Endothelial cell of umbilical vein (primary cell): ENCODE results near the gene NANOS3. TPM values are rescaled to one million over a fixed set of nuclear protein-coding genes. Genes with fewer than 3 reads are reported as not detected.

Source experiments
- BruUV-seq: library from RNA; stranded (reverse); fragments of 400-500 nt; replicated peaks from 2 replicates; lab custom pipeline; 2021; lab: Mats Ljungman, UMichigan
- CTCF ChIA-PET: fragments of 300-600, 350-600 bp; sonication (Branson Sonifier 250); formaldehyde crosslinking; loops from one replicate; lab custom pipeline; 2021; ENCODE audit warnings: antibody characterized with exemption, inconsistent platforms; lab: Charles Lee
- POLR2A ChIA-PET: fragments of 300-600, 350-600 bp; sonication (Branson Sonifier 250); formaldehyde crosslinking; loops from one replicate; lab custom pipeline; 2021; ENCODE audit warnings: antibody characterized with exemption, inconsistent platforms; lab: Charles Lee
- DNase-seq: peaks from one replicate; pipeline ENCODE4 v3.0.0-alpha.2; 2011; ENCODE audit warnings: low read depth, low spot score
- FAIRE-seq: peaks from 2 replicates; lab custom pipeline; 2011; peaks lifted over from hg19 to GRCh38; lab: Jason Lieb, UNC
- H2AFZ ChIP-seq: 2 replicates; pipeline ENCODE4 v1.6.0; 2012; ENCODE audit warnings: low read depth, low read length, control low read depth, inconsistent platforms
- H3K27ac ChIP-seq: 2 replicates; pipeline ENCODE4 v1.5.1; 2011; ENCODE audit warnings: low read depth, mild to moderate bottlenecking, control low read depth, low read length, moderate library complexity; ENCODE audit not compliant: insufficient read depth
- H3K27me3 ChIP-seq, 2 experiments: 2 replicates each; pipeline versions ENCODE4 v1.6.0 to v1.6.1; 2011; ENCODE audit warnings: low read length in 2 of 2, mixed read lengths in 1 of 2; ENCODE audit not compliant: control insufficient read depth in 2 of 2, insufficient read depth in 2 of 2
- H3K36me3 ChIP-seq, 2 experiments: 2 replicates in 1 of 2; 3 replicates in 1 of 2; pipeline ENCODE4 v1.5.1; 2011; ENCODE audit warnings: low read length in 2 of 2, mild to moderate bottlenecking in 1 of 2, moderate library complexity in 1 of 2; ENCODE audit not compliant: control insufficient read depth in 2 of 2, insufficient read depth in 2 of 2; ENCODE audit errors: extremely low read depth in 1 of 2
- H3K4me1 ChIP-seq: 3 replicates; pipeline ENCODE4 v1.5.1; 2011; ENCODE audit warnings: mild to moderate bottlenecking, low read length; ENCODE audit not compliant: control insufficient read depth, insufficient read depth; ENCODE audit errors: extremely low read depth
- H3K4me2 ChIP-seq: 2 replicates; pipeline ENCODE4 v1.6.1; 2011; ENCODE audit warnings: low read length, control low read depth, mixed read lengths; ENCODE audit not compliant: insufficient read depth
- H3K4me3 ChIP-seq, 3 experiments: fragments of 200-600 bp in 1 of 3; sonication (generic), shearing (Covaris generic) in 1 of 3; replicated peaks in 1 of 3; 2 replicates each; pipeline ENCODE4 v1.5.1; 2011 to 2016; ENCODE audit warnings: control low read depth in 3 of 3, low read length in 3 of 3, mild to moderate bottlenecking in 2 of 3, inconsistent platforms in 1 of 3, low read depth in 1 of 3, moderate library complexity in 1 of 3; ENCODE audit not compliant: insufficient read depth in 1 of 3
- H3K79me2 ChIP-seq: 2 replicates; pipeline ENCODE4 v1.6.0; 2012; ENCODE audit warnings: low read length, inconsistent platforms; ENCODE audit not compliant: control insufficient read depth, insufficient read depth
- H3K9ac ChIP-seq: replicated peaks from 2 replicates; pipeline ENCODE3; 2011; ENCODE audit warnings: low read length, control low read depth; ENCODE audit not compliant: insufficient read depth; ENCODE audit errors: extremely low read depth
- H3K9me1 ChIP-seq: replicated peaks from 3 replicates; pipeline ENCODE4 v1.6.0; 2011; ENCODE audit warnings: mild to moderate bottlenecking, low read length; ENCODE audit not compliant: control insufficient read depth, insufficient read depth; ENCODE audit errors: extremely low read depth
- H3K9me3 ChIP-seq: replicated peaks from 2 replicates; pipeline ENCODE4 v1.5.1; 2012; ENCODE audit warnings: low read length, inconsistent platforms; ENCODE audit not compliant: control insufficient read depth, insufficient read depth
- H4K20me1 ChIP-seq: replicated peaks from 2 replicates; pipeline ENCODE3; 2011; ENCODE audit warnings: mild to moderate bottlenecking, low read length; ENCODE audit not compliant: control insufficient read depth, insufficient read depth; ENCODE audit errors: extremely low read depth
- EZH2 ChIP-seq: IDR thresholded peaks from 2 replicates; pipeline ENCODE4 v1.6.1; 2012; ENCODE audit warnings: borderline replicate concordance, low read depth, mild to moderate bottlenecking, moderate library complexity, low read length, inconsistent platforms; ENCODE audit not compliant: severe bottlenecking
- FOS ChIP-seq: IDR thresholded peaks from 2 replicates; pipeline ENCODE4 v1.6.1; 2011; ENCODE audit warnings: mild to moderate bottlenecking, low read length, moderate library complexity, borderline replicate concordance; ENCODE audit not compliant: insufficient read depth
- GATA2 ChIP-seq: IDR thresholded peaks from 2 replicates; pipeline ENCODE4 v1.7.0; 2011; ENCODE audit warnings: low read depth, mild to moderate bottlenecking, moderate library complexity, mixed read lengths, low read length; ENCODE audit not compliant: insufficient read length, insufficient read depth
- POLR2AphosphoS5 ChIP-seq: IDR thresholded peaks from 2 replicates; pipeline ENCODE4 v1.6.1; 2012; ENCODE audit warnings: low read depth, mild to moderate bottlenecking, control low read depth, low read length, moderate library complexity; ENCODE audit not compliant: insufficient read depth
- dilution Hi-C: fragments of 300-500 bp; cut with MboI; formaldehyde crosslinking; loops from one replicate; pipeline ENCODE4 v1.15.0; 2019; ENCODE audit warnings: low sequenced_read_pairs; ENCODE audit not compliant: extremely low pct_ligation_motif_present
- intact Hi-C: fragments of 100-400 bp; cut with micrococcal nuclease; formaldehyde crosslinking; loops from one replicate; pipeline ENCODE4 v1.10.0; 2022
- polyA plus RNA-seq, 4 experiments: library from polyadenylated mRNA; depleted of rRNA in 3 of 4; stranded (reverse) in 3 of 4; unstranded in 1 of 4; fragments of >200 nt; gene quantifications; 2 replicates each; pipeline versions ENCODE4 v1.2.1 to v1.2.3, GENCODE V29; 2011 to 2012; ENCODE audit warnings: missing spikeins in 1 of 4
- total RNA-seq: library from RNA; stranded (reverse); gene quantifications from 2 replicates; pipeline ENCODE4 v1.2.3, GENCODE V29; 2021
- TF ChIP-seq, protein P1 (sequence below), 2 donors: IDR thresholded peaks; 1 replicate in 1 of 2; 2 replicates in 1 of 2; pipeline ENCODE4 v1.5.1; 2011; ENCODE audit warnings: low read length in 2 of 2, mild to moderate bottlenecking in 2 of 2, moderate library complexity in 2 of 2, control low read depth in 1 of 2, inconsistent platforms in 1 of 2, low read depth in 1 of 2; ENCODE audit not compliant: insufficient read depth in 1 of 2; ENCODE audit errors: extremely low read depth in 1 of 2

NANOS3 gene
- total and polyA plus RNA-seq, 2 donors (not counting 3 experiments of a cell fraction or from before 2014, with no cell fraction given): 1.0 to 4.4 TPM

DNA sequence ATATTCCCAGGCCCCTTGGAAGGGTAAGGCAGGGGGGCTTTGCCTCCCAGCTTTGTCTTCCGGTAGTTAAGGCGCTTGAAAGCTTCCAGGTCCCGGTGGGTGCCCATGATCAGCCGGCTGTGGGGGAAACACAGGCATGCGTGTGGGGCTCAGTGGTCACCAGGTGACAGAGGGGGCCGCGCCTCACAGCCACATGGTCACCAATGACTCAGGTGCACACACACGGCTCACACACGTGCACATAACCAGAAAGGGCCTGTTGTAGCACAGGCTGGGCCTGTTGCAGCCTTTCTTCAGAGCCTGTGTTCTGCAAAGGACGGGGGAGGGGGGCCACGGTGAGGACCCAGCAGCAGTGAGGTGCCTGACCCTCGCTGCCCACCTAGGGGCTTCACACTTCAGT lies 5.9 kb downstream of the NANOS3 start:
- no TSS peak for BruUV-seq
- H3K9ac ChIP-seq: no peak overlapping the region
- H3K9me3 ChIP-seq: no peaks in the 10 kb centered on the region
- no peaks in the 10 kb centered on the region for H3K27me3 ChIP-seq
- ChIA-PET POLR2A (no interaction called here), CTCF (interaction anchor here (1.0 to 8.1 kb wide), 5 partner anchors 160 to 465 kb away, joined by 3 to 74 read pairs (median 8); partner anchors contain the start of gene MISP3)
- TF ChIP-seq, protein P1, sequence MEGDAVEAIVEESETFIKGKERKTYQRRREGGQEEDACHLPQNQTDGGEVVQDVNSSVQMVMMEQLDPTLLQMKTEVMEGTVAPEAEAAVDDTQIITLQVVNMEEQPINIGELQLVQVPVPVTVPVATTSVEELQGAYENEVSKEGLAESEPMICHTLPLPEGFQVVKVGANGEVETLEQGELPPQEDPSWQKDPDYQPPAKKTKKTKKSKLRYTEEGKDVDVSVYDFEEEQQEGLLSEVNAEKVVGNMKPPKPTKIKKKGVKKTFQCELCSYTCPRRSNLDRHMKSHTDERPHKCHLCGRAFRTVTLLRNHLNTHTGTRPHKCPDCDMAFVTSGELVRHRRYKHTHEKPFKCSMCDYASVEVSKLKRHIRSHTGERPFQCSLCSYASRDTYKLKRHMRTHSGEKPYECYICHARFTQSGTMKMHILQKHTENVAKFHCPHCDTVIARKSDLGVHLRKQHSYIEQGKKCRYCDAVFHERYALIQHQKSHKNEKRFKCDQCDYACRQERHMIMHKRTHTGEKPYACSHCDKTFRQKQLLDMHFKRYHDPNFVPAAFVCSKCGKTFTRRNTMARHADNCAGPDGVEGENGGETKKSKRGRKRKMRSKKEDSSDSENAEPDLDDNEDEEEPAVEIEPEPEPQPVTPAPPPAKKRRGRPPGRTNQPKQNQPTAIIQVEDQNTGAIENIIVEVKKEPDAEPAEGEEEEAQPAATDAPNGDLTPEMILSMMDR (IDR thresholded peaks at IDR 0.05; ENCODE audit: extremely low read depth in 1 of 2, insufficient read depth in 1 of 2, low read depth in 1 of 2, low read length in 2 of 2): no peak
- TF ChIP-seq POLR2AphosphoS5 (no peak), GATA2 (no peak), EZH2 (no peak), FOS (no peak)
- intact Hi-C loops: loop anchor here (5.0 kb wide), 2 partner anchors 174 to 464 kb away; no protein-coding TSS in a partner anchor
- H3K4me2 ChIP-seq: no peak overlapping the region
- H3K79me2 ChIP-seq: no peaks in the 10 kb centered on the region
- no peak overlapping the region for H2AFZ ChIP-seq
- dilution Hi-C loops: no loop called here
- no peaks in the 10 kb centered on the region for H3K36me3 ChIP-seq
- FAIRE-seq (no peak), DNase-seq (no peak)
- no peak overlapping the region for H3K4me3 ChIP-seq
- no peaks in the 10 kb centered on the region for H3K9me1 ChIP-seq
- H3K27ac ChIP-seq: no peak overlapping the region
- no peaks in the 10 kb centered on the region for H4K20me1 ChIP-seq
- peaks cover 5% of the 10 kb centered on the region for H3K4me1 ChIP-seq
